Measurements from ENCODE around the gene ATP5IF1.

Gene ATP5IF1

DNA sequence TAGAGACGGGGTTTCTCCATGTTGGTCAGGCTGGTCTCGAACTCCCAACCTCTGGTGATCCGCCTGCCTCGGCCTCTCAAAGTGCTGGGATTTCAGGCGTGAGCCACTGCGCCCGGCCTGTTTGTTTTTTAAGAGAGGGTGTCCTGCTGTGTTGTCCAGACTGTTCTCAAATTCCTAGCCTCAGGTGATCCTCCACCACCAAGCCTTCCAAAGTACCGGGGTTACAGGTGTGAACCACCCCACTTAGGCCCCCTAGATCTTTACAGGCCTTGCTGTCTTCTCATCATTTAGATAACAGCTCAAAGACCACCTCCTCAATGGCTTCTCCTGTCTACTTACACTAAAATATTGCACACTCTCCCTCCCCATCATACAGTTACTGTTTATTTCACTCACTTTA is 29.7 kb downstream of the ATP5IF1 start:
- DNase-seq (ENCODE audit: low spot score) = no peak

DNA sequence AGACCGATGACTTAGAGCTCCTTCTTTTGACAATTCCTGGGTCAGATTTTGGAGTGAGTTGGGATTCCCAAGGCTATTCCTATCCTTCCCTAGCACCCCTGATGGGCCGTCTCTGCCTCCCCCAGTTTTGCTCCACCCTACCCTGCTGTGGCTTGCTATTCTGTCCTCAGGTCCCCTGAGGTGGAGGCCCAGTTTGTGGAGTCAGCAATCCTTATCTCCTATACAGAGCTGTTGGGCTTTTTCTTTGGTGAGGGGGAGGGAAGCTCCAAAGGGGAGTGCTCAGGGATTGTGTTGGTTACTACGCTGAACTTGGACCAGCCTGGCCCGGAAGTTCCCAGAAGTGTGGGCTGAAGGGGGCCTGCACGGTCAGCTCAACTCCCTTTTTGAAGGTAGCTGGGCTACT is 31.0 kb downstream of the ATP5IF1 start:
- no peak for DNase-seq (ENCODE audit: low spot score)

GRCh38 chr1:28267633-28268032 is 31.7 kb downstream of the ATP5IF1 start:
- no peak for DNase-seq (ENCODE audit: low spot score)

DNA sequence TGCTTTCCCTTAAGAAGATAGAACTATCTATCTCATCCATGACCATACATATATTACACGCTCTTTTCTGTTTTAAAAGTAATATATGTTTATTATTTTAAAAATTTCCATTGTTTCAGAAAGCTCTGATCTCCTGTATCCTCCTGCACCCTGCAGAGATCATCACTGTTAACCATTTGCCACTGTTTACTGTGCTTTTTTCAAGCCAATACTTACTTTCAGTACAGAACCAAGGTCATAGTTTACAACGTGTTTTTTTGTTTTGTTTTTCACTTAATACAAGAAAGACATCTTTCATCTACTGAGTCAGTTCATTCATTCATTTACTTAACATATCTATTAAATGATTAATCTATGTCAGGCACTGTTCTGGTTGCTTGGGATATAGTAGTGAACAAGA is 33.6 kb downstream of the ATP5IF1 start:
- DNase-seq (ENCODE audit: low spot score) = no peak

GRCh38 chr1:28272215-28272852 is 36.4 kb downstream of the ATP5IF1 start:
- DNase-seq (ENCODE audit: low spot score) = no peak

DNA sequence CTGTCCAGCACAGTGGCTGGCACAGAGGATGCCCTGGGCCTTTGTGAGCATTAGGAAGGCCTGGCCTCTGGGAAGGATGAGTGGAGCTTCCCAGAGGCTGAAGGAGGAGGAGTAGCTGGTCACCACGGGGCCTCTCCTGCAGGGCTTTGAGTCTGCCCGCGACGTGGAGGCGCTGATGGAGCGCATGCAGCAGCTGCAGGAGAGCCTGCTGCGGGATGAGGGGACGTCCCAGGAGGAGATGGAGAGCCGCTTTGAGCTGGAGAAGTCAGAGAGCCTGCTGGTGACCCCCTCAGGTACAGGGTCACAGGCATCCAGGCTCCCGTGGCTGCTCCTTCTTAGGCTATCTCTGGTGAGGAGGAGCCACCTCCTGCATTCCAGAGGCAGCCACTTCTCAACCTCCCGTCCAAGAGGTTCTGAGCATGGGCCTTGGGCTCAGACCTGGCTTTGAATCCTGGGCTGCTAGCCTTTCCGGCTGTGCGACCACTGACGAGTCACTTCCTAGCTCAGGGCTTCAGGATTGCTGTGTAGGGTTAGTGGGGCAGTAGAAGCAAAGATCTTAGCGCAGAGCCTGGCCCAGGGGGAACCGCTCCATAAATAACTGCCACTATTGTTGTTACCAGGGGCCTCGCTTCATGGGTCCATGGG is 37.4 kb downstream of the ATP5IF1 start:
- DNase-seq (ENCODE audit: low spot score) = peak; percentile 74

GRCh38 chr1:28278763-28279162 is 42.8 kb downstream of the ATP5IF1 start:
- no peak for DNase-seq (ENCODE audit: low spot score)

DNA sequence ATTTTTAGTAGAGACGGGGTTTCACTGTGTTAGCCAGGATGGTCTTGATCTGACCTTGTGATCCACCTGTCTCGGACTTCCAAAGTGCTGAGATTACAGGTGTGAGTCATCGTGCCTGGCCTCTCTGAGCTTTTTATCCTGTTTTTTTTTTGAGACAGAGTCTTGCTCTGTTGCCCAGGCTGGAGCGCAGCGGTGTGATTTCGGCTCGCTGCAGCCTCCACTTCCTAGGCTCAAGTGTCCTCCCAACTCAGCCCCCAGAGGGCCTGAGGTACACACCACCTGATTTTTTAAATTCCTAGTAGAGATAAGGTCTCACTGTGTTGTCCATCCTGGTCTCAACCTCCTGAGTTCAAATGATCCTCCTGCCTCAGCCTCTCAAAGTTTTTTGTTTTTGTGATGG is 43.8 kb downstream of the ATP5IF1 start:
- no peak for DNase-seq (ENCODE audit: low spot score)

- DNase-seq (ENCODE audit: low spot score) = peak; percentile 65
These were observed 44.6 kb downstream of the ATP5IF1 start for GRCh38 chr1:28280501-28280900.

DNA sequence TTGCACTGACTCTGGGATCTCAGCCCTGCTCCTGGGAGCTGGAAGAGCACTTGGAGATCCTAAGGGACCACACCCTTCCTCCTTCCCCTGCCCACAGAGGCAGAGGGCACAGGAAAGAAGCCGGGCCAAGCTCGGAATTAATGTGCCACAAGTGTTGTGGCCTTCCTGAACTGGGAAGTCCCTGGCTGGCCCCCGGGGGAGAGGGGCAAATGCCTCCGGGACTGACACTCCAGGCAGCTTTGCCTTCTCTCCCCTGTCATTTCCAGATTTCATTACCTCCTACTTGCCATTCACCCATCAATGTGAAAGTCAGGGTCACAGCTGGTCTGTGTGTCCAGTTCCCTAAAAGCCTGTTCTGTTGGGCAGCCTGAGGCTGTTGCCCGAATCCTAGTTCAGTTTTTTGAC is 45.1 kb downstream of the ATP5IF1 start:
- no peak for DNase-seq (ENCODE audit: low spot score)

DNA sequence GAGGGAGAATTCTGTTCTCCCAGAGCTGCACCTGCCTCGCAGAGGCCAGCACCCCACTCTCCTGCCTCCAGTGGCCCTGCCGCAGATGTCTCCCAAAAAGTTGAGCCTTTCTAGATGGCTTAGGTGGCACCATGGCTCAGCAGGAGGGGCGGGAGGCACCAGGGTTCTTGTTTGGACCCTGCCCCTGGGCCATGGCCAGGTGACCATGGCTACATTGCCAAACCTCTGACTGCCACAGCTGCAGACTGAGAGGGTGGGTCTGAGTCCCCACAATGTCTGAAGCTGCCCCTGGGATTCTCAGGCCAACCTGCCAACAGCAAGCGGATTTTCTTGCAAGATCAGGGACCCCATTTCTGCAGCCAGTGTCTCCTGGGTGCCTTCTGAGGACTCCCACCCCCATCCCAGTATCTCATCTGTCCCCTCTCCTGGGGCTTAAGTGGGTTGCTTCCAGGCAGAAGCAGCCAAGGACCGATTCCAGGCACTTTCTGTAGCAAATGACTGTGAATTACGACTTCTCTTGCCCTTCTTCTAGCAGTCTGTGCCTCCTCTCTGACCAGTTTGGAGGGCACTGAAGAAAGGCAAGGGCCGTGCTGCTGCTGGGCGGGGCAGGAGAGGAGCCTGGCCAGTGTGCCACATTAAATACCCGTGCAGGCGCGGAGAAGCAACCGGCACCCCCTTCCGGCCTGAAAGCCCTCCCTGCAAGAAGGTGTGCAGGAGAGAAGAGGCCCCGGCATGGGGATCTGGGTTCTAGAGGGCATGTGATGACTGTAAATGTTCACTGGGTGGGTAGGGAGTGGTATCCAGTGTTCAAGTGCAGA is 45.9 kb downstream of the ATP5IF1 start:
- DNase-seq (ENCODE audit: low spot score) = no peak

DNA sequence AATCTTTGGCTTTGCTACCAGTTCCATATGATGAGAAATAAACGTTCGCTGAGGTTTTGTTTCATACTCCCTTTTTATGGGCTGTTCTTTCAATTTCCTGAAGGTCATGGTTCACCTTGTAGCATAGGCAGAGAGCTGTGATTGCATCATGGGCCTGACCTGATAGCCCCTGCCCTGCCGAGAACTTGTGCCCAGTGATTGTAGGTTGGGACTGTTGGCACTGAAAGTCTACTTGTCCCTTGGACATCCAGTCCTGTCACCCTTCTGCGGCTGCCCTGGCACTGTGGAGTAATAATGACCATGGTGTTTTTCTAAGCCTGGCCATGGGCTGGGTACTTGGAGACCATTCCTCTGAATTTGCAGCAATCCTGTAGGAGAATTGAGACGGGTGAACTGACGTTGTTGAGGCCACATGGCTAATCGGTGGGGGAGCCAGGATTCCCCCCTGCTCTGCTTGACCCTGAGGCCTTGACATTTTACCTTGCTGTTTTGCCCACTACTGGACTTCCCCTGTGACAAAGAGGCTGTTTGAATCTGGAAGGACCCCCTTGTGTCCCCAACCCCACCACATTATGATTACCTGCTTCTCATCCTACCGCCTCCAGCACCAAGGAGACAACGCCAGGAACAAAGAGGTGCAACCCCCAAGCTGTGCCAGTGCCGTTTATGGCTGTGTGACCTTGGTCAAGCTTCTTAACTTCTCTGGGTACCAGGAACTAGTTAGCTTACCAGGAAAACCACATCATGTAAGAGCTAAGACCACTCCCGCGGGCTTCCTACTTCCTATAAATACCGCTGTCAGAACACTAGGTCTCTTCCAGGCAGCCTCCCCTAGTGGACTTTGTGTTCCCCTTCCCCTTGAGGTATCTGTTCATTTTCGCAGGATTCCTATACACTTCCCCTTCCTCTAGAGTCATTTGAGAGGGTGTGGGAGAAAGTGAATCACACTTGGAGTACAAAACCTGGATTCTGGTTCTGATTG is 46.8 kb downstream of the ATP5IF1 start:
- DNase-seq (ENCODE audit: low spot score) = no peak

DNA sequence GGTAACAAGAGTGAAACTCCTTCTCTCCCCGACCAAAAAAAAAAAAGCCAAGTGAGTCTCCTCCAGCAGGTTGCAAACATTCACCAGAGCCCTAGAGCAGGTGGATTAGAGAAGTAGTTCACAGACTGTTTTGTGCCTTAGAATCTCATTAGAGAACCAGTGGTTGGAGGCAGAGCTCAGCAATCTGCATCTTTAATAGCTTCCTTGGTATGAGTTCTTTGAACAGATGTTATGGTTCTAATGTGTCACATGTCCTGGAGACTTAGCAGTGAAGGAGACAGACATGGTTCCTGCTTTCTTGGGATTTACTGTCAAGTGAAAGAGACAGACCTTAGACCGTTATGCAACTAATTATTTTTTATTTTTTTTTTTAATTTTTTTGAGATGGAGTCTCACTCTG is 50.2 kb downstream of the ATP5IF1 start:
- DNase-seq (ENCODE audit: low spot score) = no peak

Measured in kidney tubule cell (primary cell).